Activated naive CD8-positive, alpha-beta T cell treated with anti-CD3 and anti-CD28 coated beads, Interleukin-2, amount 50 U/mL, for 16 hours (primary cell): ENCODE measurements around the gene KLF7.

ENCODE experiments used
- DNase-seq: peaks from one replicate; pipeline ENCODE4 v3.0.0-alpha.2; 2020; ENCODE audit warnings: low read depth, low spot score

The KLF7 gene

DNA sequence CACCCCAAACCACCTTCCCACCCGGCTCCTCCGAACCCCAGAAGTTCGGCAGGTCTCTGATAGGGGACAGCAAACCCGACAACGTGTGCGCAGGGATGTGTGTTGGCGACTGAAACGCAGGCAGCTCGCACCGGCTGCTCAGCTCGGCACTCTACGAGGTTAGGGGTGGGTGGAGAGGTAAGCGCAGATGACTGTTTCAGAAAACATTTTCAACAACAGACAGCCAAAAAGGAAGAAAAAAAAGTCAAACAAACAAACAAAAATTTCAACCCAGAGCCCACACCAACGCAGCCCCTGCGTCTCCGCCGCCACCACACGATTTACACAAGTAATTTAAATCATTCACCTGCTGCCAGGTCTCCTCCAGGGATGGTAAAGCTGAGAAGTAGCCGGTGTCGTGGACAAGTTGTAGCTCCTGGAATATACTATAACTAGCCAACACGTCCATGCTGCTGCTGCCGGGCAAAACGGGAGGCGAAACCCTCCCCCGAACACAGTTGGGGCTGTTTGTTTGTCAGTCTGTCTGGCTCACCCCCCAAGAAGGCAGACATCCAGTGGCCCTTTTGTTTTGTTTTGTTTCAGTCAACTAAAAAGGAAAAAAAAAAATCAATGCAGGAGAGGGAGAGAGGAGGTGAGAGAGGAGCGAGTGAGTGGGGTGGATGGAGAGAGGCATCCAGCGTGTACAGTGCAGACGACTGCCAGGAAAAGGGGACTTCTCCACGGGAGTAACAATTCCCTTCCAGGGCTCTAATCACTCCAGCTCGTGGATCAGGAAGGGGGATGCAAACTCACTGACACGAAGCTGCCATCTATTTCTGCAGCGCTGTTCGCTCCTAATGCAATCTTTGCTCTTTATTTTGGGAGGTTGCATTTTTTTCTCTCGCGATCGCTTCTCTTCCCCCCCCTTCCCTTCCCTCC is at the start of gene KLF7:
Gene KLF7 (minus strand): TSS at position 828 of the 918 bp plus-strand sequence. CDS start 380 bp downstream, at position 448.
- peak; percentile 43 for DNase-seq

DNA sequence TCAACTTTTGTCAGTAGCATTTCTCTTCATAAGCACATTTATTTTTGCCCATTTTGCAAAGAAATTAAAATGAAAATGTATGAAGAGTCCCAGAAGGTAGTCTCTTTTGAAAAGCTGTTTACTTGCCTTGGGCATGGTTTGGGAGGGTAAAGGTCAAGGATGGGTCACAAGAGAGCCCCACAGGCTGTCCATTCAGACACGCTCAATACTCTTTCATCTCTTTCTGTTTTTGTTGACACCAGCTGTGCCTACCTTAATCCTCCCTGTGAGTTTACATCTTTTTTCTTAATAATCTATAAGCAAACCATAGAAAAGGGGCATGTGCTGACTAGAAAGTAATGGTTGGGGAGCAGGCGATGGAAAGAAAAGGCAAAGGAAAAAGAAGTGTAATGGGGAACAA is 49.6 kb upstream of the KLF7 start:
- DNase-seq, result no peak

DNA sequence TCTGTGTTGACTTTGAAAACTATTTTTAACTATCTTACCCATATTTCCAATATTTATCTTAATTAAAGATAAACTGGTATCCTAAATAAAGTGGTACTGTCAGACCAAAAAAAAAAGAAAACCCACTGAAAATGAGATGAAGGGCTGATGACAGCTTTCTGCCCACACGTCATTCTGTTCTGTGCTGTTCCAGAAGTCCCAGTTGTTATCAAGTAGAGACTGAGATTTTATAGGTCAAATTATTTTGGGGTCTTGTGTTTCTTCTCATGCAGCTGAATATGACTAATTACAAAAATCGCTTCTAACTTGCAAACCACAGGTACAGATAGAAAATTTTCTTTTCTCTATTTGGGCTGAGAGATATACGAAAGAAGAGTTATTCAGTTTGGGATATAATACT is 48.7 kb upstream of the KLF7 start:
- no peak for DNase-seq

DNA sequence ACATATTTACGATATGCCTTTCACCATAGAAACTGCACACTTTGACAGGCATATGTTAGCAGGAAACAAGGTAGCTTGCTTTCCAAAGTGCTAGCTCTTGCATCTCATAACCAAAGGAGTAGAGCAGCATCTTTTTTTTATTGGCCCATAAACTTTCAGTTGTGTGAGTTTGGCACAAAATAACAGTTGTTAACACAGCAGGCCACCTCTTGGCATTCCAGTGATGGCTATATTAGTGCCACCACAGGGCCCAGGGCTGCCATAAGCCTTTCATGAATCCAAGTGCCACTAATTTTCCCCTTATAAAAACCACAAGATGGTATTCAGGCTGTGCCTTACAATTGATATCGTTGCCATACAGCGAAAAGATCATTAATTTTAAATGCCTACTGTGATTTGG is 40.3 kb upstream of the KLF7 start:
- DNase-seq, result no peak

DNA sequence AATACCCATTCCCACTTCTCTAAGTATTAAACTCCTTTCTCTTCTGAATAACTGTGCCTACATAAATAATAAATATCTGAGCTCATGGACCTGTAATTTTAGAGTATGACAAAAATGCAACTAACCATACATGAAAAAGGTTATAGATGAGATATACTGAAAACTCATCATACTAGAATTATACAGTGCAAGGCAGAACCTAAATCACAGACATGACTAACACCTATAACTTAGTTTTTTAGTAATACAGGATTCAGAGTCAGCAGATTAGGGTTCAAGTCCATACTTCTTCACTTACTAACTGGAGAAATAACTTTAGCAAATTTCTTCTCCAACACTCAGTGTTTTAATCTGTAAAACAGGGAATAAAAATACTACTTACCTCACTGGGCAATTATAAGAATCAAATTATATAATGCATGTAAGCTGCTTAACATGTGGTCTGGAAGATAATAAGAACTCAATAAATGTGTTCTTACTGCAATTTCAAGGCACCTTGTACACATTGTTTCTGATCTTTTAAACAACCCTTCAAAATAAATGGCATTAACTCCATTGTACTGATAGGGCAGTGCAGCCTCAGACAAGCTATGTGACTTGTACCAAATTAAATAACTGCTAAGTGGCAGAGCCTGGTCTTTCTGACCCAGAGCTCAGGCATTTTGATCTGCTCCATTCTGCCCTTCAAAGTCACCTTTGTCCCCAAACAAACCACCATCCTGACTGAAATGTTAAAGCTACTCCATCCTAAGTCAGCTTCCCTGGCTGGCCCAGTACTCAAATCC is 39.6 kb upstream of the KLF7 start:
- DNase-seq, result no peak

DNA sequence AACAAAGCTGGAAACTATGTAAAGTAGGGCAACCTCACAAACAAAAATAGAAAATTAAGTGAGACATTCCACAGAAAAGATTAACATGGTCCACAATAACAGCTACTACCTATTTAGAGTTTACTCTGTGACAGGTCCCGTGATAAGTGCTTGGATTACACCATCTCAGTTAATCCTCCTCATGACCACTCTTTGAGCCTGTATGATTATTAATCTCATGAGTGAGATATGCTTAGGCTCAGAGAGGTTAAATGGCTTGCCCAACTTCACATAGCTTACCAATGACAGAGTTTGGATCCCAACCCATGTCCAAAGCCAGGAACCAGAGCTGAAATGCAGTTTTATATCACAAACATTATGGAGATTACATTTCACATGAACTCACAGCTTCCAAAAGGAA is 37.3 kb upstream of the KLF7 start:
- DNase-seq, result no peak

DNA sequence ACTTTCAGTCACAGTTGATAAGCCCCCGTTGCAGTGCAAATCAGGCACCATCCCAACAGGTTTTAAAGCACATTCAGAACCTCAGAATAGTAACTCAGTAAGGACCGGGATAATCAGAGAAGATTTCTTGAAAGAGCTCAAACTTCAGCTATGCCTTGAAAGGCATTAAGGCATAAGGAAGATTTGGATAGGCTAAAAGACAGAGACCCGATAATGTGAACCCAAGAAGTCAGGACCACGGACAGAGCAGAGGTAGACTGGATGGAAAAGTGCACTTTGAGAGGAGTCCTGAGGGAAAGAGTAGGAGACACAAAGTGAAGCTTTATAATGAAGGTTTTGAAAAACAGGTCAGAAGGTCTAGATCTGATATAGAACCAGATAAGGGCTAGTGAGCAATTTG is 36.9 kb upstream of the KLF7 start:
- no peak for DNase-seq

DNA sequence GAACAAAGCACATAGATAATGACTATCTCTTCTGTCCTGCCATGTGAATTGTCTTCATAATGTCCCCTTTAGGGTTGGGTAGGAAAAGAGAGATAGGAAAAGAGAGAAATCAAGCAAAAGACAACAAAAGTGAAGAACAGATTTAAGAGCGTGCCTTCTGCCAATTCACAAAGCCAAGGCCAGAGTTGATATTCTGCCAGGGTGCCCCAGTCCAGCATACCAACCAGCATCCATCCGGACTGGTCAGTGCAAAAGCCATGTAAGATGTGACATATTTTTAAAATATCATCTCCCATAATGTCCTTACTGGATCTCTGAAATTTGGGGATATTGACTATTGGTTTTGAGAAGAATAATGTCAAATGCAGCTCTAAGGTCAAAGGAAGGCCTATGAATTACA is 35.7 kb upstream of the KLF7 start:
- no peak for DNase-seq

DNA sequence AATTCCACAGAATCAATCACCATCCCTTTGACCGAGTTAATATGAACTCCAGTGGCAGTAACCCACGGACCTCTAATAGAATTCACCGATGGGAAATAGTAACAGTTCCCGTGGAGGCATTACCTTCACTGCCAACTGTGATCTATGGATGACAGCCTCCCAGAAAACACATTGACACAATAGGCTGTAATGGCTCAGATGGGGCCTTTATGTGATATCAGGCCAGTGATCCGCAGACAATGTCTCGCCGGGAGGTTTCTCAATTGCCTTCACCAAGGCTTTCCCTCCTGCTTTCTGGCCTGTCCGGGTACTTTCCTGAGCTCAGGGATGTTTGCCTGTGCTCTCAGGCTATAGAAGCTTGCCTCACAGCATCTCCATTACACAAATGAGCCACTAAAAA is 34.4 kb upstream of the KLF7 start:
- no peak for DNase-seq

DNA sequence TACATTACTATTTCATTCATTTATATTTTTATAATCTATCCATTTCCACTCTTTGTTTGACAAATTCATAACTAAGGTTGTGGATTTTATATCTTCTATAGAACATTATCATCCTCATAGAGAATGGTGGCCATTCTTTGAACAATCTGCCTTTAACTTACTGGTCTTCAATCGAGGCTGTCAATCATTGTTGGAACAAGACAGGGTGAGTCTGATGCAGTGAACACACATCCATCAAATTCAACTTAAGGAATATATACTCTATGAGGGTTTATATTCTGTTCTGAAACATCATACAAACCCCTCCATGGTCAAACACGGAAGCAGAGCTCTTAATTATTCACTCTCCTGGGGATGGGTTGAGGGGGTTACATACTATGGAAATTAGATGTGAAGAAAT is 28.3 kb upstream of the KLF7 start:
- no peak for DNase-seq

DNA sequence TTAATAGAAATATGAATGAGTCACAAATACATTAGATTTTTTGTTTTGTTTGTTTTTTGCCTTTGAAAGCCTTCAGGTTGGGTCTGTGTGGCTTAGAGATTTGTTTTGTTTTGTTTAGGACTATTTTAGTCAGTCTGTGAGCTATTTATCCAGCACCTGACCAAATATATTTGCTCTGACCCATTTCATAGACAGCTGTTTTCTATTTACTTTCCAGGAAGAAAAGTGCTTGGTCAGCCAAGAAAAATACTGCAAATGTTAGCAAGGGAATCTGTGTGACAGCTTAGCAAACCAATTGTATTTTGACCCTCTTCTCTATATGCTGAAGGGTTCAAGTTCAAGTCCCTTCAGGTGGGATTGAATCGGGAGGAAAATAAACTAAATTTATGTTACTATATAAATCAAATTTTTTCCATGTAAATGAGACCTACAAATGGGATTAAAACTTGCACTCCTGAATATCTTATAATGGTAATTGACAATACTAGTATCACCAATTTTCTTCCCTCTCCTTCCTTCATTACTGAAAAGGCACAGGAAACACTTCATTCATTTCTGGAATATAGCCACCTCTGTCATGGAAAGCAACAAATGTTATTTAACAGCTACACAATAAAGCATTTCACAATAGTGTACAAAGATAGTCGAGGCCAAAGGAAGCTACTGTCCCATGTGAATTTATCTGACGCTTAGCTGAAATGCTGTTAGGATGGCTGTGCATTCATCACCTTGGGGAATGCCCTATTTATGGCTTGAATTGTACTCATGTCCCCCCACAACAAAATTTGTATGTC is 23.1 kb upstream of the KLF7 start:
- DNase-seq, result no peak

DNA sequence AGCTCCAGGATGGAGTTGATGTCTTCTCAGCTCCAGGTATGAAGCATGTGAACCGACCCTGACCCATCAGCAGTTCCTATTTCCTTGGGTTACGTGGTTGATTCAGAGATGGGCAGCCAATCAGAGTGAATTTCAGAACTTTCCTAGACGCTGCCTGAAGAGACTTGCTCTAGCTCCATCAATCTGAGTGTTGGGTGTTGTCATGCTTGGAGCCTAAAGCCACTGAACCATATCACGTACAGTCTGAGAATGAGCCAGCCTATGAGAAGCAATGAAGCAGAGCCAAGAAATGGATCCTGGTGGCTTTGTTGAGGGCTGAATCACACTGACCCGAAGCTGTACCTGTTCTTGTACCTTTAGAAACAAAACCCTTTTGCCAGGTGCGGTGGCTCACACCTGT is 19.6 kb upstream of the KLF7 start:
- DNase-seq, result no peak

DNA sequence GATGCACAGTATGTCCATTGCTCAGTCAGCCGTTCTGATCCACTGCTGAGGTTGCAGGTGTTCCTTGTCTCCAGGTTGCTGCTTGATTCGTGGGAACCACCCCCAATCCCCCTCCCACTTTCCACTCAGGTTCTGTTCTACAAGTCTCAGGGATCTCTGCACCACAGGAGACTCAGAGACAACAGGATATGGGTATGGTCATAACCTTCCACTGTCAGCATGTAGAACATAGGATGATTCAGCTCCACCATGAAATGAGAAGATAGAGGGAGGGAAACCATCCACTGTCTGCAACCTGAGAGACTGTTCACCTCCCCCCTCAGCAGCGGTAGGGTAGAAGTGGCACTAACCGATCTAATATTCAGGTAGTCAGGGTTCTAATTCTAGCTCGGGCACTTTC is 19.0 kb upstream of the KLF7 start:
- no peak for DNase-seq

DNA sequence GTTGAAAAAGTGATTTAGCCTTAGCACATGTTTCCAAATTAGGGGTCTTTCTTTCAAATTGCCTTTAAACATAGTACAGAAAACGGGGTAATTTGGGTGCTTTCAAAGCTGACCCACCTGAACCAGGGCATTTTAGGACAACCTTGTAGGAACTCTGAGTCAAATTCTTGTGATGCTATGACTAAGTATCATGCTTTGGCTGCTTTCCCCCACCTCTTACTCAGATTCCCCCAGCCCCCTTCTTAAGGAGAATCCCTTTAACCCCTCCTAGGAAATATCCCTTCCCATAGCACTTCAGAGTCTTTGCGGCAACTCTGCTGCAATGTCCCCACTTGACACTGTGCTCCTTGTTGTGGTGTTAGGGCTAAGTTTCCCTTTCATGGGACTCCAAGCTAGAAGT is 18.6 kb upstream of the KLF7 start:
- no peak for DNase-seq

DNA sequence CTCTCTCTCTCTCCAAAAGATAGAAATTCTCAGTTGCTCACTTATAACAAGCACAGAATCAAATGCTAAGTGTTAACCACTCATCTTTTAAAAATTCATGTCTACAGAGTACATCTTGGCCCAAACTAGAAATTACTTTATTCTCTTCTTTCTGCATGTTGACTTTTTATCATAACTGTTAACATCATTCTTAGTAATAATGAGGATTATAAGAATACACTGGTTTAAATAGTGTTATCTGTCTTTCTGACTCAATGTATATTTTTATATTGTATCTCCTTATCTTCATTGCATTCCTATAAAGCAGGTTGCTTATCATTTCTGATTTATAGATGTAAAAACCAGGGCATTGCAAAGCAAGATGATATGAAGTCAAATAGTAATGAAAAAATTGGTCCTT is 17.8 kb upstream of the KLF7 start:
- DNase-seq, result no peak

DNA sequence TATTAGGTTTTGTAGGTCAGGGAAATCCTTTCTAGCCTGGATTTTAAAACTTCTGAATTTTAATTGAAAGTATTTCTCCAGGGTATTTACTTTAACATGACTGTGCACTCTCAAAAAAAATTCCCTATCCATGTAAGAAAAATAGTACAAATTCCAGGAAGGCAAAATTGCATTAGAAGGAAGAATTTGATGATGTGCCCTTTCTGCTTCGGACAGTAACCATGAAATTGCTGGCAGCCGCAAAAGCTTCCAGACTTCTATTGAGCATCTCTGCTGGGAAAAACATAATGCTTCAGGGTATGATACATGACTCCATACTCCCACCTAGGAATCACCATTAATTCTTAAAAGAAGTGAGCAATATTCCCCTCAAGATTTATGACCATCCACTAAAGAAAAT is 17.2 kb upstream of the KLF7 start:
- no peak for DNase-seq

DNA sequence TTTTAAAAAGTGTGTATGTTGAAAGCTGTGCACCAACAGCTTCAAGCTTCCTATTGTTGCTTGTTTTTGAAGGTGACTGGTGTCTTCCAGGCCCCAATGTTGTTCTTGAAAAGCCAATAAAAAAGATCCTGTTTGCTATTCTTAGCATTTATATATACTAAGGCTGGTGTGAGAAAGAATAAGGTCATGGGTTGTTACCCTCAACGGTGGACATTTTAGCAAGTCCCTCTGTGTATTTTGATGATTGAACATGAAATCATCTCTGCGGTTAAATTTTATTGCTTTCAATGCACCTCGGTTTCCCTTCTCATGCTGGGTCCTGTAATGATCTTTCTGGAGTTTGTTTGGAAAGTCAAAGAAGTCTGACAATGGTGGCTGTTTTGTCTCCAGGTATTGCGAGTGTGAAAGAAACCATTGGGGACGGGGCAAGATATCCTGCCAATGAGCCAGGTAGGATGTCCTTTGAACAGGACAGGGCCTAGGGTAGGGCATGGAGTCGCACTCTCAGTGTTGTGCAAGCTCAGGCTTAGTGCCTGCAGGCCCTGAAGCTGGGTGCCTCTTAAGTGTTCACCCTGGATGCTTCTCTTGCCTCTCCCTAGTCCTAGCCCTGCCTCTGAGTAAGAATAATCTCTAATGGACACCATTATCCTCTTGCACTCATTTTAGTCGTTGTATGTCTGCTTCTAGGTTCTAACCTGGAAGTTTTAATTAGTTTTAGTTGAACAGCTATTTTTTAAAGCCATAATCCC is 16.0 kb upstream of the KLF7 start:
- DNase-seq, result no peak

DNA sequence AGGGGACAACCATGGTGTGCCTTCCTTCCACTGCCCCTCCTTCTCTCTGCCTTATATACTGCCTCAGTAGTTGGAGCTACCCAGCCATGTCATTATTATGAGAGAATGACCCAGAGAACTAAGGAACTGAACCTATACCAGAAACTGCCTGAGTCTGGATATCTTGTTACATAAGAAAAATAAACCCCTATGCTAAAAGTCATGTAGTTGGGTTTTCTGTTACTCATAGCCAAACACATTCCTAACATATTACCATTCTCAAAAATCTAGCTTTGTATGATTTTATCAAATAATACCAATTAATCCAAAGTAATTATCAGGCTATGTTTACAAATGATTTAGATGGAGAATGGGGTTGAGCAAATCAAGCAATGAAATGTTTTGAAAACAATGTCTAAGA is 15.0 kb upstream of the KLF7 start:
- DNase-seq, result no peak

DNA sequence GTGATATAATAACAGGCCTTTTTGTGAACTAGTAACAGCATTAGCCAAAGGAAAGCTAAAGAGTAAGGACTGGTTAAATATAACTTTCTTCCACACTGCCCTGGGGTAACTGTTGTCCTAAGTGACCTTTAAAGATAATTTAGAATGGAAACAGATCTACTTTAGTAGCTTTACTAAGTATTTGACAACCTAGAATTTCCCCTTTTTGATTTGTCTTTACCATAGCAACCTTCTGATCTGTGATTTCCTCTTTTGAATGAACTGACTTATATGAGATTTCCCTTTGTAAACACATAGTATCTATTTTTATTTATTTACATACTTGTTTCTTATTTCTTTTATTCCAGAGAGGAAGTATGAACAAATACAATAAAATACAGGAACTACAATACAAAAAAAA is 10.5 kb upstream of the KLF7 start:
- no peak for DNase-seq

DNA sequence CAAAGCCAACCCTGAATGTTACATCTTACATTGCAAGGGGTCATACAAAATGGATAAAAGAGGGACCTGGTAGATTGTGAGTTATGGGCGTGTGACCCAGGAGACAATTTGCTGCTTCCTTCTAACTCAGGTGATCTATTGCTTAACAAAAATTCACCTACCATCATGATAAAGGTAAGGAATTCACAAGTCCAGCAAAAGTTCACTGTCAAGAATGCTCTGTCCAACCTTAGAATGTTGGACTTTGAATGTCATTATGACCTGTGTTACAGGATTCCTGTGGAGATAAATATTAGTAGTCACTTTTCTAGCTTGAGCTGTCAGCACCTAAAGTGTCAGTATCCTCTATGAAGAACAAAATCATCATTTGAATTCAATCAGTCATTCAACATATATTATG is 7.9 kb upstream of the KLF7 start:
- DNase-seq, result no peak

DNA sequence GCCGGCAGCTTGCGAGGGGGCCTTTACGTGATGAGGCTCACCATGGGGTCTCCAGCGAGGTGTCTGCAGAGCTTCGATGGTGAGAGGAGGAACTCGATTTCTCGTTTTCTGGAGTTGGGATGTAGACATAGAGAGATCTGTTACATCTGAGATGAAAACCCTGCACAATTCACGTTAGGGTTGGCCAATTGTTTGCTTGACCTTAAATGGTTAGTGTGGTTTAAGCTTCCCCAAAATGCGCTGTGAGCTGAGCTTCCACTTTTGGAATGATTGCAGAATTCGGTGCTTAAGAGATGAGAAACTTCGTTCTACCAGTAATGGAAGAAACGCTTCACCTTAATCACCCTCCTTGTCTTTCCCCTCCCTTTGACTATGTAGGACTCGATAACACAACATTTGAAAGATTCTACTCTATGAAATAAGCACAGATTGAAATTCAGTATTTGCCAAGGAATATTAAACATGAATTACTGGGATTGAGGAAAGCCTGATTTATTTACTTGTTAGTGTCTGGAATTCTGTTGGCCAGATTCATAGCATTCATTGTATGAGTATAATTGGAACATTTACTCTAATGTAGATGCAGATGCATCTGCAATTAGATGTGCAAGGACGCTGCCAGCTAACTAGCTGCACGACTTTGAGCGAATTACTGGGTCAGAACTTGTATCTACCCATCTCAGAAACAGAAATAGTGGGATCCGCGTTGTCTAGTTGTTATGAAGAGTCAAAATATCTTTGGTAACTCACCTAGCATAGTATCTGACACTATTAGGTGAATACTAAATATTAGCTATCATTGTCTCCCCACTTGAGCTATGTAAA is 1.6 kb upstream of the KLF7 start:
- DNase-seq, result no peak
